C1 segment of cervical spinal cord (tissue), 14 donors: ENCODE measurements around the gene RFC4.
"Not testable (repeated sequence)": the region's sequence is repeated elsewhere in the genome, so short reads cannot be mapped to it uniquely, and the experiment has no call there.

ENCODE experiments used
- DNase-seq, 14 donors: peaks; one replicate each; lab custom pipeline; 2025; lab: John Stamatoyannopoulos, UW

Gene RFC4, protein sequence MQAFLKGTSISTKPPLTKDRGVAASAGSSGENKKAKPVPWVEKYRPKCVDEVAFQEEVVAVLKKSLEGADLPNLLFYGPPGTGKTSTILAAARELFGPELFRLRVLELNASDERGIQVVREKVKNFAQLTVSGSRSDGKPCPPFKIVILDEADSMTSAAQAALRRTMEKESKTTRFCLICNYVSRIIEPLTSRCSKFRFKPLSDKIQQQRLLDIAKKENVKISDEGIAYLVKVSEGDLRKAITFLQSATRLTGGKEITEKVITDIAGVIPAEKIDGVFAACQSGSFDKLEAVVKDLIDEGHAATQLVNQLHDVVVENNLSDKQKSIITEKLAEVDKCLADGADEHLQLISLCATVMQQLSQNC

DNA sequence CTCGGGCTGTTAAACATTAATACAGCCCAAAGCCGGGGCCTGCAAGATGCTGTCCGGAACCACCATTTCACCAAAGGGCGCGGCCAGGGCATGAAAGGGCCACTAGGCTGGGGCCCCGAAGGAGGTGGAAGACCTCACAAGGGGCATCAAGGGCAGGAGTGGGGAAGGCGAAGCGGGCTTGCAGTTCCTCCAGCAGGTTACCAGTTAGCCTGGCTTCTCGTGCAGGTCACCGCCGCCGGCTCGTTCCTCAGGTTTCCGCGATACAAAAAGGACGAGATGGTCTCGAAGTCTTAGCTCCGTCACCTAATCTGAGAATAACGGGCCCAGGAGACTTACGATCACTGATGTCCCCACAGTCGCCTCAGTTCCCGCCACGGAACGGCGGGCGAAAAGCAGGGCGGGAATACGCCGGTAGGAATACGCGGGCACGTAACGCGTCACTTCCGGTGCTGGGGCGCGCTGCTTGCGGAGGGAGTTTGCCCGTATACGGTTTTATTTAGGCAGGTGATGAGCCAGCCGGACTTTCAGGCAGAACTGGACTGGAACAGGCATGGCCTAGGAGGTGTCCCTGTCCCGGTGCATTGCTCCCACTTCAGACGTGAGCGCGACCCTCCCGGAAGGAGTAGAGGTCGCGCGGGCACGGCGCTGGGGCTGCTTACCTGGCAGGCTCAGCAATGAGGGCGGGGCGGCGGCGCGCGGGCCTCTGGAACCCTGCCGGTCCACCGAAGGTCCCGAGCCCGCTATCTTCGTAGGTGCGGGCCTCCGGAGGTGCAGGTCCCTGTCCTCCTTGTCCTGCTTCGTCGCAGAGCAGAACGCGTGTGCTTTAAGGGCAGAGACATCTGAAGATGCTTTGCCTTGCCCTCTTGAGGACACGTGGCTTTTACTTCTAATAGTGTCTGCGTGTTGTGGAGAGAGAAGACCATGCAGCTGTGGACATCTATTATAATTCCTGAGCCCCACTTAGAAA is at the start of gene RFC4:
Gene RFC4, minus strand, starts transcription at position 394 of the 967 bp plus-strand sequence. CDS start 1,769 bp downstream, outside the sequence.
- DNase-seq: peak; percentile 32 to 88 (median 74)

DNA sequence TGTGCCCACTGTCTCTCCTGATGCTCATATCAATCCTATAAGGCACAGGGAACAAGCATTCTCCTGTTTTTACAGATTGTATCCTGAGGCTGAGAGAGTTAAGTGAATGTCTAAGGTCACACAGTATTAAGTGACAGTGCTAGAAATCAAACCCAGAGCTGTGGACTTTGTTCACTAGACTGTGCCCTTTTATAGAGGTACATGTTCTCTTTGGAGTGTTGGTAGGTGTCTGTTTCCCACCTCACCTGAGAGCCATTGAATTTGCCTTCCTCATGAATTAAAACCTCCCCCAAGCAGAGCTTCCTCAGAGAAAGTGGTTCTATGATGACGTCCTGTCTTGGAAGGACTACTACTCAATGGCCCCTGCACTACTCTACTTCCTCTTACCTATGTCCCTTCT is 48.7 kb upstream of the RFC4 start:
- no peak for DNase-seq

DNA sequence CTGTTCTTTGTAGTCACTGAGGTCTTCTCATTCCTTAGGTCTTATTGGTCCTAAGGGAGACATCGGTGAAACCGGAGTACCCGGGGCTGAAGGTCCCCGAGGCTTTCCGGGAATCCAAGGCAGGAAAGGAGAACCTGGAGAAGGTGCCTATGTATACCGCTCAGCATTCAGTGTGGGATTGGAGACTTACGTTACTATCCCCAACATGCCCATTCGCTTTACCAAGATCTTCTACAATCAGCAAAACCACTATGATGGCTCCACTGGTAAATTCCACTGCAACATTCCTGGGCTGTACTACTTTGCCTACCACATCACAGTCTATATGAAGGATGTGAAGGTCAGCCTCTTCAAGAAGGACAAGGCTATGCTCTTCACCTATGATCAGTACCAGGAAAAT is 47.9 kb upstream of the RFC4 start:
- no peak for DNase-seq

DNA sequence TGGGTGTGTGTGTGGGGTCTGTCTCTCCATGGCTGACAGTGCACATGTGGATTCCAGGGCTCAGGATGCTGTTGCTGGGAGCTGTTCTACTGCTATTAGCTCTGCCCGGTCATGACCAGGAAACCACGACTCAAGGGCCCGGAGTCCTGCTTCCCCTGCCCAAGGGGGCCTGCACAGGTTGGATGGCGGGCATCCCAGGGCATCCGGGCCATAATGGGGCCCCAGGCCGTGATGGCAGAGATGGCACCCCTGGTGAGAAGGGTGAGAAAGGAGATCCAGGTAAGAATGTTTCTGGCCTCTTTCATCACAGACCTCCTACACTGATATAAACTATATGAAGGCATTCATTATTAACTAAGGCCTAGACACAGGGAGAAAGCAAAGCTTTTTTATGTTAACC is 46.7 kb upstream of the RFC4 start:
- DNase-seq: no peak

DNA sequence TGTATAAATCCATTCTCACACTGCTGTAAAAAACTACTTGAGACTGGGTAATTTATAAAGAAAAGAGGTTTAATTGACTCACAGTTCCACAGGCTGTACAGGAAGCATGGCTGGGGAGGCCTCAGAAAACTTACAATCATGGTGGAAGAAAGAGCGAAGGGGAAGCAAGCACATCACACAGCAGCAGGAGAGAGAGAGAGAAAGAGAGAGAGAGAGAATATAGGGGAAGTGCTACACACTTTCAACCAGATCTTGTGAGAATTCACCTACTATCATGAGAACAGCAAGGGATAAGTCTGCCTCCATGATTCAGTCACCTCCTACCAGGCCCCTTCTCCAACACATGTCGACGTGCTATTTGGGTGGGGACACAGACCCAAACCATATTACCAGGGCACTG is 45.6 kb upstream of the RFC4 start:
- not testable (repeated sequence) for DNase-seq

DNA sequence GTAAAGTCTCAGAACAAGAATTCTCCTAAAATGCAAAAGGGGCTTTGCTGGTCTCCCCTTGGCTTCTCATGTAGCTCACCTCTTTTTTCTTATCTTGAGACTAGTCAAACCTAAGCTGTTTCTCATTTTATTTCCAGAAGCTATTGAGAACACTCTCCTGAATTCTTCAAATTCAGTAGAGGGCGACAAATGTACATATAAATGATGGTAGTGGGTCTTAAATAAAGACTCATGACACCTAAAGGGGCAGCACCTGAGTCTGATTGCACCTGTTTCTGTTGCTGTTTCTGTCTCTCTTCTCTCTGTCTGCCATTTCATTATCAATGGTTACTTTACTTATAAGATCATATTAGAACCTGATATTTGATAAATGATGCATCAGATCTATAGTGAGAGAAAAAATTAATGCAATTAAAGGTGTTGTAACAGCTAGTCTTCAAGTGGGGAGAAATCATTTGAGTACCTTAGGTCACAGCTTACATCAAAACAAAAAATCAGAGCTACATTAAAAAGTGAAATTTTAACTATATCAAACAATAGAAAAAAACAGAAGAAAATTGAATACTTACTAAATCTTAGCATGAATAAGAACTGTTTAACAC is 43.2 kb upstream of the RFC4 start:
- DNase-seq: no peak

DNA sequence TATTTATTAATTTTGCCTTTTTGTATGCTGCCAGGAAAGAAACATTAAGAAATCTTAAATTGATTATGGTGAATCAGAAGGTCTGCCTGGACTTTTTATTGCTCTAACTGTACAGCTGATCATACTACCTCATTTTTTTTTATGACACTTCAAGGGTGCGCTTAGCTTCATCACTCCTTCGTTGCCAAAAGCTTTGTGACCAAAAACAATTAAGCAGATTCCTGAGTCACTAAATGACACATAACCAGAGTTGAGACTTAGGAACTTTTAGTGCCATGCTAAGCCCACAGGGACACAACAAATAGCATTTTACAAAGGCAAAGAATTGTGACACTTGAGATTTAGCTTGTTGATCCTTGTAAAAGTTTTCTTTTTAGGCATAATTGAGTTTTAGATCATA is 41.2 kb upstream of the RFC4 start:
- DNase-seq: no peak

DNA sequence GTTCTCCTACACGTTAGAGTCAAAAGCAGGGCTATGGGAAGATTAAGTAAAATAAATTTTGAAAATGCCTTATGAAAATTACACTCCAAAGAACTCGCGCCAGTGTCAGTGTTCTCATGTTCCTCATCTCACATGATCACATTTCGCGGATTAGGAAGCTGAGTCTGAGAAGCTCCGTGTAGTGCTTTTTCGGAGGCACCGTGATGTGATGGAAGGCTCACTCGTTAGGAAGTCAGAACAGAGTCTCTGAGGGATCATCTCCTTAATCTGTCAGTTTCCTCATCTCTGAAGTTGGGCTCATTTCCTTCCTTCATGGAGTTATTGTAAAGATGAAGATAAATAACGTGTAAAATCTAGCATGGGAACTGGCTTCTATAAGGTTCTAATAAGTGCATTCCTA is 39.5 kb upstream of the RFC4 start:
- no peak for DNase-seq

DNA sequence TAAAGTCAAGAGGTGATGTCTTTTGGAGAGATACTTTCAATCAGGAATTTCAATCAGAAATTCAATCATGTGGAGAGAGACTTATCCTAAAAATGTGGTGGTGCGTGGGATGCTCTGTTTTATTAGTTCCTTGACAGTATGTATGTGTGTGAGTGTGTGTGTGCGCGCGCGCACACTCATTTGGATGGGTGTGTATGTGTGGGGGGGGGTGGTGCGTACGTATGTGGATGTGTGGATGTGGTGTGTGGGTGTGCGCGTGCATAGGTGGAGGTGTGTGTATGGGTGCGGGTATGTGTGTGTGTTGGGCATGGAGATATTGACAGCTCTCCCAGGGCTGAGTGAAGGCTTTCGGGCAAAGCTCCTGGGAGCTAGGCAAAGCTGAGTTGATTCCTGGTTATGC is 38.6 kb upstream of the RFC4 start:
- no peak for DNase-seq

DNA sequence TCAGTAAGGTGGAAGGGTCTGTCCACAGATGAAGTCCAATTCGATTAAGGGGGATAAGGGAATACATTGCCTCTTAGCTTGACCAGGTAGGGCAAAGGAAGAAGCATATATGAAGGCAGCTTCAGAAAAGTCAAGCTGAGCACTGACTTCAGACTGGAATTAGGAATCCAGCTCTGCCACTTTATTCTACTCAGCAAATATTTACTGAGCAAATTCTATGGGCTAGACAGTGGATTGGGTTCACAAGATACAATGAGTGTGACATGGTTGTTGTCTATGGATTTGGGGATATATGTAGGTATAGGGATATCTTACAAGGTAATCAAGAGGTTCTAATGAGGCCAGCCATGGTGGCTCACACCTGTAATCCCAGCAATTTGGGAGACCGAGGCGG is 36.8 kb upstream of the RFC4 start:
- DNase-seq: no peak

DNA sequence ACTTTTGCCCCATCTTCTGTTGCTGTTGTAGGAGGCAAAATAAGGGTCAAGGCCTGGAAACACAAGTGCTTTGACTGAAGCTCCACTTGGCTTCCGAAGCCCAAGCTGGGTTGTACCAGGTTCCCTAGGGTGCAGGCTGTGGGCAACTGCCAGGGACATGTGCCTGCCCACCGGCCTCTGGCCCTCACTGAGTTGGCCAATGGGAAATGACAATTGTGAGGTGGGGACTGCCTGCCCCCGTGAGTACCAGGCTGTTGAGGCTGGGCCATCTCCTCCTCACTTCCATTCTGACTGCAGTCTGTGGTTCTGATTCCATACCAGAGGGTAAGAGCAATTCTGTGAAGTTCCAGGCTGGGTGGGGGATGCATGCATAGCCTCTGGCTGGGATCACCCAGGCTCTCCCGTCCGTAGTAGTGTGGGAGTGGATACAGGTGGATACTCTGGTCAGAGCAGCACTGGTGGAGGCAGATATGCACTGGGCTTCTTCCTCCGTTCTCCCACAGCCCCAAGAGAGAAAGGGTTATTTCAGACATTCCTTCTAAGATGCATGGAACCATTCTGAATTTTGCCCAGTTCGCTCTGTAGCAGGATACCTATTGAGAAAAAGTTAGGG is 36.2 kb upstream of the RFC4 start, which contains the start of gene ADIPOQ:
Gene ADIPOQ, plus strand, starts transcription at position 285 of the 613 bp plus-strand sequence. CDS start 10,349 bp downstream, outside the sequence.
- DNase-seq: no peak

DNA sequence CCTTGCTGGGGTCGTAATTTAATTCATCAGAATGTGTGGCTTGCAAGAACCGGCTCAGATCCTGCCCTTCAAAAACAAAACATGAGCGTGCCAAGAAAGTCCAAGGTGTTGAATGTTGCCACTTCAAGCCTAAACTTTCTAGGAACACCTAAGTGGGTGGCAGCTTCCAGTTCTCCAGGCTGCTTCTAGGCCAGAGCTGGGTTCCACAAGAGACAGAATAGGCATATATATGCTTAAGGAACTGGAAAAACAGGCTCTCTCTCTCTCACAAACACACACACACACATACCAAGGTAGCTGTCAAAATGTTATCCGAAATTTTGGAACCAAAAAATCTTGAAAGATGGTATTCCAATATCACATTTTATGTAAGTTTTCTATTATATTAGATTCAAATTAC is 35.3 kb upstream of the RFC4 start:
- no peak for DNase-seq

DNA sequence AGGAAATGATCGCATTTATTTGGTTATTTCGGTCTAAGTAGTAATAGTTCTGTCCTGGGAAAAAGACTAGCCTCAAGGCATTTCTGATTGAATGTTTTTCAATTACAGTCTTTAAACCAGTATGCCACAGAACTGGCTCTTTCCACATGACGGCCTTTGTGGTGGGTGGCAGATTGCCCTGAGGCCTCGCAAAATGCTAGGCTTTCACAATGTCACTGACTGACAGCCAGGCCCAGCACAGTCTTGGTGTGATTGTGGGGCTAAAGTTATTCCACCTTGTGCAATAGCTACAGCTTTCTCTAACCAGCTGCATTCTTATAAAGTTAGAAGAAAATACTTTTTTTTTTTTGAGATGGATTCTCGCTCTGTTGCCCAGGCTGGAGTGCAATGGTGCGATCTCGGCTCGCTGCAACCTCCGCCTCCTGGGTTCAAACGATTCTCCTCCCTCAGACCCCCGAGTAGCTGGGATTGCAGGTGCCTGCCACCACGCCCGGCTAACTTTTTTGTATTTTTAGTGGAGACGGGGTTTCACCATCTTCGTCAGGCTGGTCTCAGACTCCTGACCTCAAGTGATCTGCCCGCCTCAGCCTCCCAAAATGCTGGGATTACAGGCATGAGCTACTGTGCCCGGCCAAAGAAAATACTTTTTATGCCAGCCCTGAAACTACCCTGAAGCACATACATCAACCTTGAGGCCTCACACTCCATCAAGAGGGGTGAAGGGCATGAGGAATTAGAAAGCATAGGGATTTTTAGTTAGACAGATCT is 33.8 kb upstream of the RFC4 start:
- peak in 2 of 14 donors; percentile 10 to 42 for DNase-seq

DNA sequence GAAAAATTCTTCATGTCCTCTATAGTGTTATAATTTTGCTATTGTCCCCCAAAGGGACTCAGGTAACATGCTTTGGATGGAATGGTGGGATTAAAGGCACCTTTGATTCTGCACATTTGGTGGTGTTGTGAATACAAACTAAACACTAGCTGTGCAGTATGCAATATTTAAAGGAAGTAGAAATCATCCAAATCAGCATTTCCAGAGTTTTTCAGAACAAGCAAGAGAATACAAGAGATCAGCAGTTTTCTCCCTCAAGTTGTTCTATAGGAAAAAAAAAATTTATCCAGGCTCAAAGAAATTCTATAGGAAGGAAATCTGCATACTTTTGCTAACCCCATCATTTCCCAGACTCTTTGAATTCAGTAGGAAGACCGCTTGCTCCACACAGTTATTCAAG is 26.0 kb upstream of the RFC4 start:
- no peak for DNase-seq

DNA sequence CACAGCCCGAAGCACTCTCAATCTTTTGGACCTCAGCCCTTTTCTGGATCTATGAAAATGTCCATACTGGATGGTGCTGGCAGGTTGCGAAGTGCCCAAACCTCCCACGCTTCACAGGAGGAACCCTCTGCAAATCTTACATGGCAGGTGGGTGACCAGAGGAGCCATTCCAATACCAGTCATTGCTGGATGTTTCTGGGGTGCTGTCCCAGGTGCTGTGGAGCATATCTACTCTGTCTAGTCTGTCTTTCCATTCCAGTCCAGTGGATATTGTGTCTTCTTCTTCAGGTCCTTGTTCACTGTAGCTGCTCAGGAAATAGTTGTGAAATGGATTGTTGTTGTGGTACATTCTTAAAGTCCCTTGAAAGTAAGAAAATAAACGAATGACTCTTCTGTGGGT is 25.5 kb upstream of the RFC4 start:
- DNase-seq: no peak

DNA sequence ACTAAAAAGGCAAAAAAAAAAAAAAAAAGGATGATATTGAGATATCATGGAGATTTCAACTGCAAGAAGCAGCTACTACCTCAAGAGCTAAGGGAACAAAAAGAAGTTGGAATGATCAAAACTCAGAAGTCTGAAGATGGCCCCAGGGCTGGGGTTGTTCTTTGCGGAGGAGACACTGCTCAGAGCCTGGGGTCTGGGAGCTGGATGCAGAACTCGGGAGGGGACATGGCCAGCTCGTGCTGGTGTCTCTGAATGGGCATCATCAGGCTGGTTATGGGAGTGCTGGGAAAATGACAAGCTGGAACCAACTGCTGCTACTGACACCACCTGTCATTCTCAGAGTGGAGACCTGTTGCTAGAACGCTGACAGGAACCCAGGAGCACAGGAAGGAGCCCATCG is 22.1 kb upstream of the RFC4 start:
- no peak for DNase-seq

DNA sequence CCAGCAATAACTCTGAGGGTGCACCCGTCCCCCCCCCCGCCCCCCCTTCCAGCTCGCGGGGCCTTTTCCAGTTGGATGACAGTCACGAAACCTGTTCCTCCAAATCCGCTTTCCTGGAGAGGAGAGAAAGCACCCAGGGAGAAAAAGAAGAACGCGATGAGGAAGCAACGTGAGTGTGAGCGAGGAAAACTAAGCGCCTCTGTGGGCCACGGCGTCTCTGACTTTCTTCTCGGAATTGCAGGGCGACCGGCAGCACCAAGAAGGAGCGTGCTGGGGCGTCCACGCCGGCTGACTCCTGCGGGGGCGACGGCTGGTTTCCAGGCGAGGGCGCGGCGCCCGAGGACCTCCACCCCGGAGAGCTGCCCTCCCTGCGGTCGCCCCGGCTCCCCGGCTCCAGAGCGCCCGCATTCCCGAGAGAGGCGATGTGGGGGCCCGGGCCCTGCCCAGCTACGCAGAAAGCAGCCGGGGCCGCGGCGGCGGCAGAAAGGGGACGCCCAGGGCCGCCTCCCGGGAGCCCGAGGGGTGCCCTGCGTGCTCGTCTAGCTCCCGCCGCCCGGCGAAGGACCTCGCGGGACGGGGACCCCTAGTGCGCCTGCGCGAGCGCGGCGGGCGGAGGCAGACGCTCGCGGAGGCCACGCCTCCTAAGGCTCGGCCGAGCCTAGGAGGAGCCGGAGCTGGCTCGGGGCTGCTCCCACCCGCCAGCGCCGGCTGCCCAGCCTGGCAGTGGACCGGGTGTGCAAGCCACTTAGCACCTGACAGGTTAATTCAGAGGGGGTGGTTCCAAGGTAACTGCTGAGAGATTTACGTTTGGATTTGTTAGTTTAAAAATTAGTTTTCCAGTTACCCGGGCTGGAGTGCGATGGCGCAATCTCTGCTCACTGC is 20.9 kb upstream of the RFC4 start:
- peak in 13 of 14 donors; percentile 22 to 89 (median 62) for DNase-seq

DNA sequence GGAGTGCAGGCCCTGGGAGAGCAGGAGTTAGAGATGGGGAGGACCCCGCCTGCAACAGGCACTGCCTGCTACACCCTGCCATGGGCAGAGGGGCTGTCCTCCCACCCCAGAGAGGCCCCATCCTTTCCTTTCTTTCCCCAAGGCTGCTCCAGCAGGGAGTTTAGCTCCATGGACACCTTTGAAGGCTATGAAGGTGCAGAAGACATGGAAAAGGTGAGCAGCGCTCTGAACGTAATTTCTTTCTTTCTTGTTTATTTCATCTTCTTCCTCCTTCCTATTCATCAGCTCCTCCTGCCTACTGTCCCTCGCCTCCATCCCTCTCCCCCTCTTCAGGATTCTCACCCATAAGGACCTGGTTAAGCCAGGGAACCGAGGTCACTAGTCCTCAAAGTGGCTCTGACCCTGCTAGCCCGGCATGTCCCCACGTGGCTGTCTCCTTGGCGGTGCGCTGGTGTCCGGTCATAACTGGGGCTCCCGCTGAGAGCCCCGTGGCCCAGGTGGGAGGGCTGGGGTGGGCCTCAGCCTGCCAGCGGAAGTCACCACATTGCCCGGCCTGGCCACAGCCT is 20.2 kb upstream of the RFC4 start:
- peak in 3 of 14 donors; percentile 4 to 43 (median 42) for DNase-seq

DNA sequence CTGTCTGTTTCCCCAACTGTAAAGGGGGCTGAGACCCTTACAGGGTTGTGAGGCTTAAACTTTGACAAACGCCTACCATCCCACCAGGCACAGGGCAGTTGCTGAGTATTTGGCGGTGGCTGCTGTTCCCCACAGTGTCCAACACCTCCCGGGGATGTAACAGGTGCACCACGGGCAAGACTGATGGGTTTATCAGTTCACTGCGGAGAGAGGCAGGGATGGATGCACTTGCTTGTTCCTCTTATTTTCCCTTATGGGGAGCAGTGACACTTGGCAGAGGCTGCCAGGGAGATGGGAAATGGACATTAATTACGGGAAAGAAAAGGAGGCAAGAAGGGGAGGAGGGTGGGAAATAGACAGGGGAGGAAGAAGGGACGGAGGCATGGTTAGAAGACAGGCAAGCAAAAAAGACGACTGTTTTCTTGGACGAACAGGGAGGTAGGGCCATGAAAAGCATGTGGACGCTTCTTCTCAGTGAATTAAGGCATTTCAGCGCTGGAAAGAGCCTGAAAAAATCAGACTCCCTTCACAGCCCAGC is 19.7 kb upstream of the RFC4 start:
- DNase-seq: peak in 2 of 14 donors; percentile 22 to 64
